ENCODE measurements around the gene CNTNAP4.

CNTNAP4 gene

GRCh38 chr16:76396977-76397376 lies 119.8 kb downstream of the CNTNAP4 start:
- DNase-seq (ENCODE audit: low read depth) = no peak

GRCh38 chr16:76409706-76410105 lies 132.5 kb downstream of the CNTNAP4 start:
- no peak for DNase-seq (ENCODE audit: low read depth)

- DNase-seq (ENCODE audit: low read depth) = no peak
These were observed 144.4 kb downstream of the CNTNAP4 start for GRCh38 chr16:76421571-76421970.

GRCh38 chr16:76428858-76429257 lies 151.7 kb downstream of the CNTNAP4 start:
- no peak for DNase-seq (ENCODE audit: low read depth)

GRCh38 chr16:76441391-76441790 lies 164.2 kb downstream of the CNTNAP4 start:
- DNase-seq (ENCODE audit: low read depth) = no peak

- no peak for DNase-seq (ENCODE audit: low read depth)
These were observed 164.7 kb downstream of the CNTNAP4 start for GRCh38 chr16:76441876-76442275.

- no peak for DNase-seq (ENCODE audit: low read depth)
These were observed 166.8 kb downstream of the CNTNAP4 start for GRCh38 chr16:76443973-76444372.

GRCh38 chr16:76444832-76445231 lies 167.6 kb downstream of the CNTNAP4 start:
- no peak for DNase-seq (ENCODE audit: low read depth)

- DNase-seq (ENCODE audit: low read depth) = no peak
These were observed 168.6 kb downstream of the CNTNAP4 start for GRCh38 chr16:76445815-76446214.

- no peak for DNase-seq (ENCODE audit: low read depth)
These were observed 169.1 kb downstream of the CNTNAP4 start for GRCh38 chr16:76446251-76446650.

GRCh38 chr16:76450890-76451289 lies 173.7 kb downstream of the CNTNAP4 start:
- DNase-seq (ENCODE audit: low read depth) = no peak

- no peak for DNase-seq (ENCODE audit: low read depth)
These were observed 178.1 kb downstream of the CNTNAP4 start for GRCh38 chr16:76455257-76455656.

- no peak for DNase-seq (ENCODE audit: low read depth)
These were observed 178.8 kb downstream of the CNTNAP4 start for GRCh38 chr16:76456016-76456415.

- no peak for DNase-seq (ENCODE audit: low read depth)
These were observed 181.9 kb downstream of the CNTNAP4 start for GRCh38 chr16:76459111-76459510.

GRCh38 chr16:76461836-76462235 lies 184.6 kb downstream of the CNTNAP4 start:
- no peak for DNase-seq (ENCODE audit: low read depth)

- DNase-seq (ENCODE audit: low read depth) = no peak
These were observed 187.9 kb downstream of the CNTNAP4 start for GRCh38 chr16:76464955-76465620.

- DNase-seq (ENCODE audit: low read depth) = no peak
These were observed 189.7 kb downstream of the CNTNAP4 start for GRCh38 chr16:76466871-76467270.

GRCh38 chr16:76474048-76474447 lies 196.8 kb downstream of the CNTNAP4 start:
- no peak for DNase-seq (ENCODE audit: low read depth)

GRCh38 chr16:76478105-76478504 lies 200.9 kb downstream of the CNTNAP4 start:
- DNase-seq (ENCODE audit: low read depth) = no peak

GRCh38 chr16:76483307-76483909 lies 206.2 kb downstream of the CNTNAP4 start:
- no peak for DNase-seq (ENCODE audit: low read depth)

GRCh38 chr16:76484020-76484419 lies 206.8 kb downstream of the CNTNAP4 start:
- DNase-seq (ENCODE audit: low read depth) = no peak

- no peak for DNase-seq (ENCODE audit: low read depth)
These were observed 209.5 kb downstream of the CNTNAP4 start for GRCh38 chr16:76486740-76487139.

GRCh38 chr16:76487411-76488064 lies 210.3 kb downstream of the CNTNAP4 start:
- no peak for DNase-seq (ENCODE audit: low read depth)

GRCh38 chr16:76488065-76488417 lies 210.8 kb downstream of the CNTNAP4 start:
- DNase-seq (ENCODE audit: low read depth) = no peak

Data from ELR (cell line).